NCI-H128 (cell line): Measurements from ENCODE around the gene IAH1.

Source experiments
- DNase-seq: peaks from one replicate; lab custom pipeline; 2025; ENCODE audit not compliant: unreplicated experiment; lab: John Stamatoyannopoulos, UW

IAH1 gene

DNA sequence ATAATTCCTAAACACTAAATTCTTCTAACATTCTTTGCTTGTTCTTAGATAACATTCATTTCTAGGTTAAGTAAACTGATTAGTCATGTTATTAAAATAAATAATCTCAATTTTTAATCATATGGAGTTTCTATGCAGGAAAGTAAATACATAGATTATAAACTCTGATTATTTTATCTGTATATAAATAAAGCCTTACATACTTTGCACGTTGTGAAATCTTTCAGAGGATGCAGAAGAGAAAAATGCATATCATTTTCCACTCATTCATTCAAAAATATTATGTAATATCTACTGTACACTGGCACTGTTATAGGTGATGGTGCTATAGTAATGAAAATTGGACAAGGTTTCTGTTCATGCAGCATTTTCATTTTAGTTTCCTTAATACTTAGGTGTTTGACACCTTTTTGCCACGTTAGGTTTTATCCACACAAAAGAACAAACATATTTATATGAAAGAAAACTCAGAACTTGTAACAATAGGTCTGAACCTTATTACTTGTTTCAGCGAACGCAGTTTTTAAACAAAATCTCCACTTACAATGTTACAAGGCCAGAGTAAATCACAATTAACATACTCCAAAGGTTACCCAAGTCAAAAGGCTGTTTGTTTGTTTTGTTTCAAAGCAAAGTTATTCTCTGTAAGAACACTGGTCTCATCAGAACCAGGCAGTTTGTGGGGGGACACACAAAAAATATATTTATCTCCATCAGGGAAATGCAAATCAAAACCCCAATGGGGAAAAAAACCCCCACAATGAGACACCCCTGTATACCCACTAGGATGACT lies 53.8 kb downstream of the IAH1 start:
- DNase-seq, result no peak

GRCh38 chr2:9532421-9532820 lies 58.1 kb downstream of the IAH1 start:
- no peak for DNase-seq

DNA sequence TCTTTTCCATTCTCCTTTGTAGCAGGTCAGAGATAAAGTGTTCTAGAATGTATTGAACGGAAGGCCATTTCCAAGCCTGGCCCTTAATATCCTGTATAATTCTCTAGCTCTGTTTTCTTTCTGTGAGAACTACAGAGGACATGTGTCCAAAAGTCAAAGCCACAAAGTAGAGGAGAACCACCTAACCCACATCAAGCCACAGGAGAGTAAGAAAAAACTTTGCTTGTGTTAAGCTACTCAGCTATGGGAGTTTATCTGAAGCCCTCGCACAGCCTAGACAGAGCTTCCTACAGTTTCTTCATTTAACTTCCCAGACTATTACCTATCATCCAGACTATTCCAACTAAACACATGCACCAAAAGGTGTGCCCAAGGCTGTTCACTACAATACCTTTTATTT lies 59.3 kb downstream of the IAH1 start:
- no peak for DNase-seq

DNA sequence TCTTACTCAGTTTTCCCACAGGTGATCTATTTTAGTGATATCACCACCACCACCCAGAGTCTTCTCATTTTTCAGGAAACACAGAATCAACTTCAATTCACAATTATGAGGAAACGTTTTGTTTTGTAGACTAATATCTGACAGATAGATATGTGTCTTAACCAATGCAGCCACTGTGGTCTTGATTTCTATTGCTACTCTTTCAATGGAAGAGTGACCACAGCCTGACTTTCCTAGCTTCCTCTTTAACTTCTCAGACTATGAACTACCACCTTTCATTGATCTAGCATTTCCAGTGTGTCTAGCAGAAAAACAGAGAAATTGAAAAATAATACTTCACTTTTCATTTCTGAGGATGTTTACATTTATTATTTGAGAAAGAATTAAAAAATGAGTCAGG lies 60.8 kb downstream of the IAH1 start:
- no peak for DNase-seq

- DNase-seq, result no peak
Measured at GRCh38 chr2:9536504-9536903, 62.2 kb downstream of the IAH1 start.

DNA sequence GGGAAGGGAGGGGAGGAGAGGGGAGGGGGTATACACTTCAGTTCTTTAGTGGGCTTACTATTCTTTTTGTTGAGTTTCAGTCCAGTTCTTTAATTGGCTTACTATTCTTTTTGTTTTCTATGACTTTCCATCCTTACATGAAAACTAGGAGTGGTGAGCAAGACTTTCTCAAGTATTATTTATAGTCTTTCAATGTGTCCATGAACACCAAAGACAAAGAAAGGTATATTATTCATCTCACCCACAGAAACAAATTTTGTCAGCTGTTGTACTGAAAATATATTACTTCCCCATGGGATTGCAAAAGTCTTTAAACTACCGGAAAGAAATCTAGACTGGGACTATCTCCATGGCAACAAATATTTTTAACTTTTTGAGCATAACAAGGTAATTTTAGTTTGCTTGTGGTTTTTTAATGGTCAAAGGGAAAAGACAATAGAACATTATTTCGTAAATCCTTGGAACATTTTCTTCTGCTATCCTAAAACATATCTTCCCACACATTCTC lies 63.7 kb downstream of the IAH1 start:
- DNase-seq, result no peak
